ENCODE data around the gene TSPAN14. TPM values are rescaled to one million over a fixed set of nuclear protein-coding genes. Genes with fewer than 3 reads are reported as not detected.
A peak's percentile ranks its signal among the peaks of the same experiment; 100 is the strongest.

Gene TSPAN14
- total RNA-seq, 6 donors from 2014 or later = 52.1 to 157 (median 111) TPM

DNA sequence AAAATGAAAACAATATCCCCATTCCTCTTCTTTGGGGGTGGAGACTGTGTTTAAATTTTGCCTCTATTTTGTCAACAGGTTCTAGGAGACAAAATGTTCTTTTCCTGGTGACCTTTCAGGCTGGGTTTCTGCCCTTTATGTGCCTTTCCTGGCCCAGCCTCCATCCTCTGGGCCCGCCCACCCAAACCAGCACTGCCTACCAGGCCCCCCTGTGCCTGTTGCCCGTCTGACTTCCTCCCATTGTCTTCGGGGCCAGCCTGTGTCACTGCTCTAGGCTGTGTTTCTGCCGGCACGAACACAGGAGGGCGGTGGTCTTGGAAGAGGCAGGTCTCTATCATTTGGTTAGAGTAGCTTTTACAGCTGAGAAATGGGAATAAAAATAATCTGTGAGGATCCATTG lies 13.9 kb downstream of the TSPAN14 start:
- peaks cover 95 to 100% (median 99%) of the 10 kb centered on the region in 4 donors for H3K4me1 ChIP-seq
- peak; percentile 71 to 89 for DNase-seq
- no peaks in the 10 kb centered on the region for H3K9me3 ChIP-seq
- H3K27ac ChIP-seq = peak overlapping the region; percentile 98 to 100 (median 99)
- WGBS, 2 donors = 30 to 34% methylated on average over 6 of the region's 6 CpGs
- no peaks in the 10 kb centered on the region for H3K27me3 ChIP-seq
- H3K36me3 ChIP-seq = peaks cover 0 to 40% (median 6%) of the 10 kb centered on the region in 4 donors
- peak; percentile 64 to 81 for ATAC-seq (ENCODE audit: low FRiP score in 2 of 2)
- TF ChIP-seq POLR2A (IDR thresholded peaks at IDR 0.05) (peak in 3 of 4 donors; percentile 15 to 78 (median 29)), POLR2AphosphoS5 (IDR thresholded peaks at IDR 0.05) (peak; percentile 88 to 96), EP300 (IDR thresholded peaks at IDR 0.05) (peak in 3 of 4 donors; percentile 64 to 97 (median 88))
- TF ChIP-seq, protein P1, sequence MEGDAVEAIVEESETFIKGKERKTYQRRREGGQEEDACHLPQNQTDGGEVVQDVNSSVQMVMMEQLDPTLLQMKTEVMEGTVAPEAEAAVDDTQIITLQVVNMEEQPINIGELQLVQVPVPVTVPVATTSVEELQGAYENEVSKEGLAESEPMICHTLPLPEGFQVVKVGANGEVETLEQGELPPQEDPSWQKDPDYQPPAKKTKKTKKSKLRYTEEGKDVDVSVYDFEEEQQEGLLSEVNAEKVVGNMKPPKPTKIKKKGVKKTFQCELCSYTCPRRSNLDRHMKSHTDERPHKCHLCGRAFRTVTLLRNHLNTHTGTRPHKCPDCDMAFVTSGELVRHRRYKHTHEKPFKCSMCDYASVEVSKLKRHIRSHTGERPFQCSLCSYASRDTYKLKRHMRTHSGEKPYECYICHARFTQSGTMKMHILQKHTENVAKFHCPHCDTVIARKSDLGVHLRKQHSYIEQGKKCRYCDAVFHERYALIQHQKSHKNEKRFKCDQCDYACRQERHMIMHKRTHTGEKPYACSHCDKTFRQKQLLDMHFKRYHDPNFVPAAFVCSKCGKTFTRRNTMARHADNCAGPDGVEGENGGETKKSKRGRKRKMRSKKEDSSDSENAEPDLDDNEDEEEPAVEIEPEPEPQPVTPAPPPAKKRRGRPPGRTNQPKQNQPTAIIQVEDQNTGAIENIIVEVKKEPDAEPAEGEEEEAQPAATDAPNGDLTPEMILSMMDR (IDR thresholded peaks at IDR 0.05) = no peak
- peak overlapping the region in 3 of 4 donors; percentile 5 to 27 (median 18) for H3K4me3 ChIP-seq

DNA sequence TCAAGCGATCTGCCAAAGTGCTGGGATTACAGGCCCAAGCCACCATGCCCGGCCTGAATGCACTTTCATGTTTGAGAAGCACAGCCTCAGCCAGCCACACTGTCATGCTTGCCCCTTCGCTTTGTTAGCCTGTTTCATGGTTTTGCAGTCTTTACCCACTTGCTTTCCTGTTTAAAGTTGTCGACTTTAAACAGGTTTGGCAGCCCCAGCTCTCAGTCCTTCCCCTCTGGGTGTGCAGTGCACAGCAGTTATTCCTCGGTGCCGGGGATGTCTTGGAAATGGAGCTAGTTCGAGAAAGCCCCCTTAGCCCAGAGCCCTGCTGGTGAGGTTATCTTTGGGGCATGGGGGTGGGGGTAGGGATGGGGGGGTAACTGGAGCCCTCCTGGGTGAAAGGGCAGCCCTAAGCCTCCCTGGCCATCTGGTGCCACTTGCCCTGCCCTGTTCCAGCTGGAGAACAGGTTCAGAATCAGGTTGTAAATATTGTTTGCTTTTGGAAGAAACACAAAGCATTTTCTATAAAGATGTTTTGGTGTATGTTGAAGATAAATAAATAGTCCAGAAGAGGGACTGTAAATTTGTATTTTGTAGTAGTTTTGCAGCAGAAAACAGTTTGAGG lies 14.8 kb downstream of the TSPAN14 start:
- DNase-seq = no peak
- Histone ChIP-seq H3K27ac (peak overlapping the region; percentile 98 to 100 (median 99)), H3K9me3 (no peaks in the 10 kb centered on the region), H3K4me3 (peak overlapping the region in 2 of 4 donors; percentile 18 to 27), H3K36me3 (peaks cover 0 to 47% (median 10%) of the 10 kb centered on the region in 4 donors), H3K27me3 (no peaks in the 10 kb centered on the region), H3K4me1 (peaks cover 95 to 100% (median 99%) of the 10 kb centered on the region in 4 donors)
- 45 to 50% methylated on average over 7 of the region's 7 CpGs for WGBS, 2 donors
- no peak for ATAC-seq (ENCODE audit: low FRiP score in 2 of 2)
- TF ChIP-seq EP300 (IDR thresholded peaks at IDR 0.05) (no peak), POLR2A (IDR thresholded peaks at IDR 0.05) (no peak), POLR2AphosphoS5 (IDR thresholded peaks at IDR 0.05) (no peak)
- TF ChIP-seq, protein P1 (IDR thresholded peaks at IDR 0.05) = no peak

DNA sequence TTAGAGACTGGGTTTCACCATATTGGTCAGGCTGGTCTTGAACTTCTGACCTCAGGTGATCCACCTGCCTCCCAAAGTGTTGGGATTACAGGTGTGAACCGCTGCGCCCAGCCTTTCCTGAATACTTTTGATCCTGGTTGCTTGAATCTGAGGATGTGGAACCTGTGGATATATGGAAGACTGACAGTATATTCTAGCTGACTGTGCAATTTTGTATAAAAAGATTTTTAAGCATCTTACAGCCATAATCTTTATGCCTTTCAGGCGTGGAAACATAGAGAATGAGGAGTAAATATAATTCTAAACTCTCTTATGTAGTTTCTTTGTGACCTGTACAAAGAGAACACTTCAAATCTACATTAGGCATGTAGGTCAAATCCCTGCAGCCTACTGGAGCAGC lies 16.2 kb downstream of the TSPAN14 start:
- peaks cover 95 to 100% (median 99%) of the 10 kb centered on the region in 4 donors for H3K4me1 ChIP-seq
- peak overlapping the region; percentile 98 to 100 (median 99) for H3K27ac ChIP-seq
- WGBS, 2 donors = 93 to 97% methylated on average over 3 of the region's 3 CpGs
- no peaks in the 10 kb centered on the region for H3K9me3 ChIP-seq
- H3K27me3 ChIP-seq = no peaks in the 10 kb centered on the region
- H3K36me3 ChIP-seq = peaks cover 0 to 47% (median 10%) of the 10 kb centered on the region in 4 donors
- ATAC-seq (ENCODE audit: low FRiP score in 2 of 2) = no peak
- no peak for DNase-seq
- TF ChIP-seq, protein P1 (IDR thresholded peaks at IDR 0.05) = no peak
- TF ChIP-seq EP300 (IDR thresholded peaks at IDR 0.05) = no peak
- no peak for TF ChIP-seq POLR2AphosphoS5 (IDR thresholded peaks at IDR 0.05)
- TF ChIP-seq POLR2A (IDR thresholded peaks at IDR 0.05) = no peak
- H3K4me3 ChIP-seq = no peak overlapping the region

DNA sequence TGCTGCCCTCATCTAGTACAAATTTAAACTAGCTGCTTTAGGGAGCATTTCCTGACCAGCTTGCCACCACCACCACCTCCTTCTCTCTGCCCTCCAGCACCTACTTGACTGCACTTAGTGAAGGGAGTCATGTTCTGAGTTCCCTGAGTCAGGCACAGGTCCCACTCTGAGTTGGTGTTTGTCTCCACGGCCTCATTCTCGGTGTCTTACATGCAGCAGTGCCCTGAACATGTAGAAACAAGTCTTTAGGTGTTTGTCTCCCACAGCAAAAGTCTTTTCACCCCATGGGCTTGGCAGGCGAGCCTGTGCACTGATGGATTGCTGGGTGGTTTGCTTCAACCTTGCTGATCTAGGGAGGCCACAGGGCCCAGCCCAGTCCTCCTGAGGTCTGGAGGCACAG lies 16.9 kb downstream of the TSPAN14 start:
- TF ChIP-seq, protein P1 (IDR thresholded peaks at IDR 0.05) = no peak
- no peak for TF ChIP-seq EP300 (IDR thresholded peaks at IDR 0.05)
- no peak for TF ChIP-seq POLR2AphosphoS5 (IDR thresholded peaks at IDR 0.05)
- TF ChIP-seq POLR2A (IDR thresholded peaks at IDR 0.05) = no peak
- H3K27me3 ChIP-seq = no peaks in the 10 kb centered on the region
- no peak for ATAC-seq (ENCODE audit: low FRiP score in 2 of 2)
- no peak for DNase-seq
- 35 to 73% methylated on average over 2 to 3 of the region's 3 CpGs for WGBS, 2 donors
- H3K36me3 ChIP-seq = peaks cover 0 to 51% (median 10%) of the 10 kb centered on the region in 4 donors
- no peak overlapping the region for H3K4me3 ChIP-seq
- H3K4me1 ChIP-seq = peaks cover 91 to 99% (median 95%) of the 10 kb centered on the region in 4 donors
- no peaks in the 10 kb centered on the region for H3K9me3 ChIP-seq
- H3K27ac ChIP-seq = peak overlapping the region; percentile 98 to 100 (median 99)
